ENCODE measurements around the gene PDE4B. TPM values are rescaled to one million over a fixed set of nuclear protein-coding genes. Genes with fewer than 3 reads are reported as not detected.

PDE4B gene
- total and polyA plus RNA-seq, 7 donors = 1.6 to 17.2 (median 10.7) TPM

- TF ChIP-seq CTCF (IDR thresholded peaks at IDR 0.05) (no peak), POLR2AphosphoS5 (IDR thresholded peaks at IDR 0.05) (no peak), POLR2A (IDR thresholded peaks at IDR 0.05) (no peak), EP300 (IDR thresholded peaks at IDR 0.05) (no peak)
- WGBS, 2 donors = 83 to 90% methylated on average over 1 of the region's 1 CpG
- H3K36me3 ChIP-seq = no peaks in the 10 kb centered on the region
- intact Hi-C loops (cut with DNase I) = no loop called here
- no peak overlapping the region for H3K27ac ChIP-seq
- DNase-seq = no peak
- no peaks in the 10 kb centered on the region for H3K9me3 ChIP-seq
- no peak overlapping the region for H3K4me3 ChIP-seq
- H3K4me1 ChIP-seq = no peaks in the 10 kb centered on the region
- no peaks in the 10 kb centered on the region for H3K27me3 ChIP-seq
Observed at GRCh38 chr1:65818966-65819365, 26.3 kb downstream of the PDE4B start.

- H3K36me3 ChIP-seq = no peaks in the 10 kb centered on the region
- no peaks in the 10 kb centered on the region for H3K27me3 ChIP-seq
- 84 to 88% methylated on average over 1 of the region's 1 CpG for WGBS, 2 donors
- no peak for DNase-seq
- no peaks in the 10 kb centered on the region for H3K4me1 ChIP-seq
- H3K27ac ChIP-seq = no peak overlapping the region
- H3K9me3 ChIP-seq = no peaks in the 10 kb centered on the region
- intact Hi-C loops (cut with DNase I) = no loop called here
- H3K4me3 ChIP-seq = no peak overlapping the region
- no peak for TF ChIP-seq CTCF (IDR thresholded peaks at IDR 0.05)
- TF ChIP-seq POLR2A (IDR thresholded peaks at IDR 0.05) = no peak
- no peak for TF ChIP-seq POLR2AphosphoS5 (IDR thresholded peaks at IDR 0.05)
- TF ChIP-seq EP300 (IDR thresholded peaks at IDR 0.05) = no peak
Observed at GRCh38 chr1:65820983-65821382, 28.3 kb downstream of the PDE4B start.

- no peaks in the 10 kb centered on the region for H3K27me3 ChIP-seq
- DNase-seq = no peak
- TF ChIP-seq POLR2AphosphoS5 (IDR thresholded peaks at IDR 0.05) (no peak), POLR2A (IDR thresholded peaks at IDR 0.05) (no peak)
- H3K4me1 ChIP-seq = no peaks in the 10 kb centered on the region
- H3K27ac ChIP-seq = no peak overlapping the region
- H3K4me3 ChIP-seq = no peak overlapping the region
- no peaks in the 10 kb centered on the region for H3K36me3 ChIP-seq
- H3K9me3 ChIP-seq = no peaks in the 10 kb centered on the region
- intact Hi-C loops (cut with DNase I) = no loop called here
Observed at GRCh38 chr1:65821386-65821785, 28.7 kb downstream of the PDE4B start.

GRCh38 chr1:65824103-65824502 is 31.4 kb downstream of the PDE4B start:
- Histone ChIP-seq H3K4me3 (no peak overlapping the region), H3K9me3 (no peaks in the 10 kb centered on the region), H3K27me3 (no peaks in the 10 kb centered on the region), H3K4me1 (no peaks in the 10 kb centered on the region), H3K36me3 (no peaks in the 10 kb centered on the region), H3K27ac (no peak overlapping the region)
- intact Hi-C loops (cut with DNase I) = no loop called here
- no peak for DNase-seq
- TF ChIP-seq POLR2AphosphoS5 (IDR thresholded peaks at IDR 0.05) = no peak
- no peak for TF ChIP-seq EP300 (IDR thresholded peaks at IDR 0.05)
- no peak for TF ChIP-seq POLR2A (IDR thresholded peaks at IDR 0.05)
- no peak for TF ChIP-seq CTCF (IDR thresholded peaks at IDR 0.05)

GRCh38 chr1:65825741-65826140 is 33.0 kb downstream of the PDE4B start:
- no peak for TF ChIP-seq POLR2AphosphoS5 (IDR thresholded peaks at IDR 0.05)
- Histone ChIP-seq H3K4me3 (no peak overlapping the region), H3K36me3 (no peaks in the 10 kb centered on the region), H3K27ac (no peak overlapping the region), H3K27me3 (no peaks in the 10 kb centered on the region), H3K9me3 (no peaks in the 10 kb centered on the region), H3K4me1 (no peaks in the 10 kb centered on the region)
- no peak for DNase-seq
- WGBS, 2 donors = 84 to 85% methylated on average over 1 of the region's 1 CpG
- intact Hi-C loops (cut with DNase I) = no loop called here

- Histone ChIP-seq H3K36me3 (no peaks in the 10 kb centered on the region), H3K27ac (no peak overlapping the region), H3K27me3 (no peaks in the 10 kb centered on the region), H3K9me3 (no peaks in the 10 kb centered on the region), H3K4me3 (no peak overlapping the region), H3K4me1 (no peaks in the 10 kb centered on the region)
- DNase-seq = no peak
- 90 to 96% methylated on average over 3 of the region's 3 CpGs for WGBS, 2 donors
- intact Hi-C loops (cut with DNase I) = no loop called here
- TF ChIP-seq POLR2A (IDR thresholded peaks at IDR 0.05) (no peak), CTCF (IDR thresholded peaks at IDR 0.05) (no peak), EP300 (IDR thresholded peaks at IDR 0.05) (no peak), POLR2AphosphoS5 (IDR thresholded peaks at IDR 0.05) (no peak)
Observed at GRCh38 chr1:65826782-65827181, 34.1 kb downstream of the PDE4B start.

All from sigmoid colon (tissue), 7 donors.